Tibial nerve (tissue), 4 donors: ENCODE measurements around the gene FASN. TPM values are rescaled to one million over a fixed set of nuclear protein-coding genes. Genes with fewer than 3 reads are reported as not detected.

Source experiments
- DNase-seq, 2 donors: peaks; one replicate each; pipeline ENCODE4 v3.0.0-alpha.2; 2019; ENCODE audit warnings: low spot score in 2 of 2
- H3K27ac ChIP-seq, 4 donors: fragments of 200-600 bp; sonication (generic) in 3 of 4; one replicate each; pipeline ENCODE4 v1.5.1; 2017 to 2019; ENCODE audit warnings: mild to moderate bottlenecking in 1 of 4
- H3K27me3 ChIP-seq, 2 donors: fragments of 200-600 bp; sonication (generic) in 1 of 2; one replicate each; pipeline versions ENCODE4 v1.5.1 to v1.6.0; 2017 to 2019
- H3K36me3 ChIP-seq, 3 donors: fragments of 200-600 bp; sonication (generic); one replicate each; pipeline ENCODE4 v1.5.1; 2018 to 2019
- H3K4me1 ChIP-seq, 4 donors: fragments of 200-600 bp; sonication (generic) in 3 of 4; one replicate each; pipeline ENCODE4 v1.5.1; 2017 to 2019
- H3K4me3 ChIP-seq, 4 donors: fragments of 200-600 bp; sonication (generic) in 3 of 4; one replicate each; pipeline ENCODE4 v1.5.1; 2017 to 2019; ENCODE audit warnings: mild to moderate bottlenecking in 1 of 4, moderate library complexity in 1 of 4
- H3K9me3 ChIP-seq, 4 donors: fragments of 200-600 bp; sonication (generic) in 3 of 4; one replicate each; pipeline ENCODE4 v1.5.1; 2017 to 2019
- EP300 ChIP-seq, 2 donors: sonication (generic); formaldehyde crosslinking; IDR thresholded peaks; one replicate each; pipeline ENCODE4 v1.6.1; 2017; ENCODE audit warnings: antibody characterized with exemption in 2 of 2, mild to moderate bottlenecking in 1 of 2
- POLR2A ChIP-seq, 2 donors: fragments of 450-650 bp; IDR thresholded peaks; one replicate each; pipeline ENCODE4 v1.6.1; 2017; ENCODE audit warnings: antibody characterized with exemption in 2 of 2, mild to moderate bottlenecking in 2 of 2, moderate library complexity in 2 of 2
- WGBS, 2 donors: methylation state at CpG; one replicate each; pipeline ENCODE4 v1.1.5; 2018; 5-methylcytosine and 5-hydroxymethylcytosine counted together
- total RNA-seq, 4 donors: library from RNA; depleted of rRNA; stranded (reverse); fragments of >200 nt; gene quantifications; one replicate each; pipeline ENCODE4 v1.1.0, GENCODE V29; 2016
- TF ChIP-seq, protein P1 (sequence below), 5 experiments: fragments of 200-600 bp in 3 of 5; fragments of 450-650 bp in 2 of 5; sonication (generic) in 3 of 5; IDR thresholded peaks; one replicate each; pipeline ENCODE4 v1.5.1; 2016 to 2019; ENCODE audit warnings: antibody characterized with exemption in 5 of 5, mild to moderate bottlenecking in 3 of 5, moderate library complexity in 2 of 5

Gene FASN
- total RNA-seq, 4 donors from 2014 or later = 129 to 319 (median 160) TPM

GRCh38 chr17:82055023-82055964 is 42.7 kb downstream of the FASN start:
- no peak for DNase-seq
- Histone ChIP-seq H3K9me3 (no peaks in the 10 kb centered on the region), H3K27ac (no peak overlapping the region), H3K27me3 (no peaks in the 10 kb centered on the region), H3K4me1 (peaks cover 3 to 39% (median 18%) of the 10 kb centered on the region in 4 donors), H3K36me3 (peaks cover 0 to 76% (median 32%) of the 10 kb centered on the region in 3 donors), H3K4me3 (no peak overlapping the region)
- WGBS, 2 donors = 80 to 83% methylated on average over 21 to 22 of the region's 26 CpGs
- TF ChIP-seq POLR2A (IDR thresholded peaks at IDR 0.05) (no peak), EP300 (IDR thresholded peaks at IDR 0.05) (no peak)
- TF ChIP-seq, protein P1, sequence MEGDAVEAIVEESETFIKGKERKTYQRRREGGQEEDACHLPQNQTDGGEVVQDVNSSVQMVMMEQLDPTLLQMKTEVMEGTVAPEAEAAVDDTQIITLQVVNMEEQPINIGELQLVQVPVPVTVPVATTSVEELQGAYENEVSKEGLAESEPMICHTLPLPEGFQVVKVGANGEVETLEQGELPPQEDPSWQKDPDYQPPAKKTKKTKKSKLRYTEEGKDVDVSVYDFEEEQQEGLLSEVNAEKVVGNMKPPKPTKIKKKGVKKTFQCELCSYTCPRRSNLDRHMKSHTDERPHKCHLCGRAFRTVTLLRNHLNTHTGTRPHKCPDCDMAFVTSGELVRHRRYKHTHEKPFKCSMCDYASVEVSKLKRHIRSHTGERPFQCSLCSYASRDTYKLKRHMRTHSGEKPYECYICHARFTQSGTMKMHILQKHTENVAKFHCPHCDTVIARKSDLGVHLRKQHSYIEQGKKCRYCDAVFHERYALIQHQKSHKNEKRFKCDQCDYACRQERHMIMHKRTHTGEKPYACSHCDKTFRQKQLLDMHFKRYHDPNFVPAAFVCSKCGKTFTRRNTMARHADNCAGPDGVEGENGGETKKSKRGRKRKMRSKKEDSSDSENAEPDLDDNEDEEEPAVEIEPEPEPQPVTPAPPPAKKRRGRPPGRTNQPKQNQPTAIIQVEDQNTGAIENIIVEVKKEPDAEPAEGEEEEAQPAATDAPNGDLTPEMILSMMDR (IDR thresholded peaks at IDR 0.05) = no peak

DNA sequence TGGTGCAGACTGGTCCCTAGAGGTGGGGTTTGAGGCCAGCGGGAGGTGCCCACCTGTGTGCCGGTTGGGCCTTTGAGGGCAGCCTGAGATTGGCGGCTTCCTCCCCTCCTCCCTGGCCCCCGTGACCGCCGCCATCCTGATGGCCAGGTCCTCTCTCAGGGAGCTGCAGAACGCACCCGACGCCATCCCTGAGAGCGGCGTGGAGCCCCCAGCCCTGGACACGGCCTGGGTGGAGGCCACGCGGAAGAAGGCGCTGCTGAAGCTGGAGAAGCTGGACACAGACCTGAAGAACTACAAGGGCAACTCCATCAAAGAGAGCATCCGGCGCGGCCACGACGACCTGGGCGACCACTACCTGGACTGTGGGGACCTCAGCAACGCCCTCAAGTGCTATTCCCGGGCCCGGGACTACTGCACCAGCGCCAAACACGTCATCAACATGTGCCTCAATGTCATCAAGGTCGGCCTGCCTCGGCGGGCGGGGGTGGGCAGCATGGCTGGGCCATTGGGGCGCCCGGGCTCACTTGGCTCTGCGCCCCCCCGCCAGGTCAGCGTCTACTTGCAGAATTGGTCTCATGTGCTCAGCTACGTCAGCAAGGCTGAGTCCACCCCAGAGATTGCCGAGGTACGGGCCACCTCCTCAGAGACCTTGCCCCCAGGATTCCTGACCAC is 43.5 kb downstream of the FASN start:
- H3K36me3 ChIP-seq = peaks cover 0 to 76% (median 25%) of the 10 kb centered on the region in 3 donors
- no peak overlapping the region for H3K4me3 ChIP-seq
- H3K4me1 ChIP-seq = peaks cover 3 to 47% (median 19%) of the 10 kb centered on the region in 4 donors
- no peak overlapping the region for H3K27ac ChIP-seq
- DNase-seq = no peak
- TF ChIP-seq, protein P1 (IDR thresholded peaks at IDR 0.05) = no peak
- TF ChIP-seq EP300 (IDR thresholded peaks at IDR 0.05) (no peak), POLR2A (IDR thresholded peaks at IDR 0.05) (no peak)
- H3K27me3 ChIP-seq = no peaks in the 10 kb centered on the region
- 87 to 88% methylated on average over 27 to 35 of the region's 38 CpGs for WGBS, 2 donors
- no peaks in the 10 kb centered on the region for H3K9me3 ChIP-seq

DNA sequence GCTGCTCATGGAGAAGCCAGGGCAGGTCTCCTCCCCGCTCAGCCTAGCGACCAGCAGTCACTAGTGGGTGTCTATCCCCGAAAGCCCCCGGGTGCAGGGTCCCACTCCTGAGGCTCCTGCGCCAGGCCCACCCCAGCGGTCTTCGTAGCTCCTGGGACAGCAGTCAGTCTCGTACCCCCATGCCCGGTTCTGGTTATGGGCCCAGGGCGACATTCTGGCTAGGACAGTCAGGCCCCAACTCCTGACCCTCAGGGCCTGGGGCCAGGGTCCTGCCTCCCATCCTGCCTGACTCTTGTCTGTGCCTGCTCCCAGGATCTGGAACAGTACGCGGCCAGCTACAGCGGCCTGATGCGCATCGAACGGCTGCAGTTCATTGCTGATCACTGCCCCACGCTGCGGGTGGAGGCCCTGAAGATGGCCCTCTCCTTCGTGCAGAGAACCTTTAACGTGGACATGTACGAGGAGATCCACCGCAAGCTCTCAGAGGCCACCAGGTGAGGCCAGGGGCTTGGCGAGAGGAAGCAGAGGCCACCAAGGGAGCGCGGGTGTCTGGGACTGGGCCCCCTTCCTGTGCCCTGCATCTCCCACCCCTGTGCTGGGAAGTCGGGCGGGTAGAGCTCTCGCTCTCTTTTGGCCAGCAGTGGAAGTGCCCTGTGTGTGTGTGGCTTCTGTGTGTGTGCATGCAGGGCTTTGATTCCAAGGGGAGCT is 44.3 kb downstream of the FASN start:
- H3K9me3 ChIP-seq = no peaks in the 10 kb centered on the region
- no peak for DNase-seq
- no peaks in the 10 kb centered on the region for H3K27me3 ChIP-seq
- TF ChIP-seq EP300 (IDR thresholded peaks at IDR 0.05) (no peak), POLR2A (IDR thresholded peaks at IDR 0.05) (no peak)
- TF ChIP-seq, protein P1 (IDR thresholded peaks at IDR 0.05) = no peak
- peaks cover 3 to 55% (median 19%) of the 10 kb centered on the region in 4 donors for H3K4me1 ChIP-seq
- 90 to 91% methylated on average over 18 to 26 of the region's 28 CpGs for WGBS, 2 donors
- H3K4me3 ChIP-seq = no peak overlapping the region
- H3K27ac ChIP-seq = no peak overlapping the region
- peaks cover 0 to 76% (median 23%) of the 10 kb centered on the region in 3 donors for H3K36me3 ChIP-seq

- H3K4me1 ChIP-seq = peaks cover 3 to 61% (median 19%) of the 10 kb centered on the region in 4 donors
- WGBS, 2 donors = 87 to 90% methylated on average over 12 to 19 of the region's 19 CpGs
- DNase-seq = no peak
- peak overlapping the region in 2 of 4 donors; percentile 69 to 95 for H3K4me3 ChIP-seq
- TF ChIP-seq POLR2A (IDR thresholded peaks at IDR 0.05) (no peak), EP300 (IDR thresholded peaks at IDR 0.05) (no peak)
- TF ChIP-seq, protein P1 (IDR thresholded peaks at IDR 0.05) = no peak
- peaks cover 0 to 76% (median 23%) of the 10 kb centered on the region in 3 donors for H3K36me3 ChIP-seq
- no peaks in the 10 kb centered on the region for H3K9me3 ChIP-seq
- no peaks in the 10 kb centered on the region for H3K27me3 ChIP-seq
- H3K27ac ChIP-seq = peak overlapping the region in 1 of 4 donors; percentile 90
These were observed 44.9 kb downstream of the FASN start for GRCh38 chr17:82053130-82053529.
